Measurements from ENCODE around the gene RAB11FIP3.
A peak's percentile ranks its signal among the peaks of the same experiment; 100 is the strongest.
"Not testable (repeated sequence)": the region's sequence is repeated elsewhere in the genome, so short reads cannot be mapped to it uniquely, and the experiment has no call there.

Gene RAB11FIP3

GRCh38 chr16:392450-393030 lies 32.9 kb upstream of the RAB11FIP3 start:
- DNase-seq, result no peak

- DNase-seq, result no peak
Observed at GRCh38 chr16:396199-396598, 29.2 kb upstream of the RAB11FIP3 start.

- peak; percentile 76 for DNase-seq
Observed at GRCh38 chr16:396605-397004, 28.8 kb upstream of the RAB11FIP3 start.

- no peak for DNase-seq
Observed at GRCh38 chr16:397135-397661, 28.3 kb upstream of the RAB11FIP3 start, which contains the start of gene NME4. TSS of gene NME4 (plus strand) at chr16:397199. CDS start at chr16:397223, 24 bp downstream.

GRCh38 chr16:397736-398332 lies 27.6 kb upstream of the RAB11FIP3 start:
- peak; percentile 89 for DNase-seq

GRCh38 chr16:398561-399339 lies 26.7 kb upstream of the RAB11FIP3 start:
- DNase-seq, result no peak

GRCh38 chr16:399340-400019 lies 26.0 kb upstream of the RAB11FIP3 start:
- DNase-seq, result no peak

GRCh38 chr16:400061-400591 lies 25.3 kb upstream of the RAB11FIP3 start:
- DNase-seq, result no peak

GRCh38 chr16:401468-402348 lies 23.7 kb upstream of the RAB11FIP3 start, which contains the start of gene DECR2:
TSS of gene DECR2 (plus strand) at chr16:401885. CDS start at chr16:401964, 79 bp downstream.
- DNase-seq, result peak; percentile 98

GRCh38 chr16:404971-405486 lies 20.4 kb upstream of the RAB11FIP3 start:
- no peak for DNase-seq

GRCh38 chr16:405548-406506 lies 19.6 kb upstream of the RAB11FIP3 start:
- no peak for DNase-seq

- DNase-seq, result no peak
Observed at GRCh38 chr16:407253-407652, 18.2 kb upstream of the RAB11FIP3 start.

- DNase-seq, result no peak
Observed at GRCh38 chr16:410516-411178, 14.8 kb upstream of the RAB11FIP3 start.

- DNase-seq, result no peak
Observed at GRCh38 chr16:411576-412265, 13.7 kb upstream of the RAB11FIP3 start.

- DNase-seq, result no peak
Observed at GRCh38 chr16:414395-415169, 10.9 kb upstream of the RAB11FIP3 start.

- not testable (repeated sequence) for DNase-seq
Observed at GRCh38 chr16:415170-415498, 10.3 kb upstream of the RAB11FIP3 start.

GRCh38 chr16:422179-422578 lies 3.3 kb upstream of the RAB11FIP3 start:
- not testable (repeated sequence) for DNase-seq

GRCh38 chr16:424033-424622 lies 1.3 kb upstream of the RAB11FIP3 start:
- DNase-seq, result no peak

Data from femur (tissue), 1 donor.